Activated T-cell treated with anti-CD3 and anti-CD28 coated beads for 24 hours (primary cell): Measurements from ENCODE around the gene FILIP1L.

Experiments used
- DNase-seq: peaks from one replicate; pipeline ENCODE4 v3.0.0-alpha.2; 2020; ENCODE audit warnings: low read depth

Gene FILIP1L

GRCh38 chr3:100125161-100125938 is 11.0 kb upstream of the FILIP1L start:
- no peak for DNase-seq

GRCh38 chr3:100124201-100124761 is 10.0 kb upstream of the FILIP1L start:
- DNase-seq, result no peak

DNA sequence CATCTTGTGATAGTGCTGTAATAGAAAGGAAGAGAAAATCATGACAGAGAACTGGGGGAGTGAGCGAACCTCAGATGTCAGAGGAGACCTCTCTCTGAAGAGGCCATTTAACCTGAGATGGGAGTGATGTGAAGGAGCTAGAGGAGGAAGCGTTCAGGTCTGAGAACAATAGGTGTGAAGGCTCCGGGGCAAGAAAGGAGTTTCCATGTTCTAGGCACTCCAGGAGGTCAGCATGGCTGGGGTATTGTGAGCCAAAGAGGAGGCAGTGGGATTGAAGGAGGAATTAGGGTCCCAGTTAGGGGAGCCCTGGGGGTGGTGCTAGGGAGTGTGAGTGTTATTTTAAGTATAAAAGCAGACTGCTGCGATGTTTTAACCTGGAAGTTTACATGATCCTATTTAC is 8.8 kb upstream of the FILIP1L start:
- DNase-seq, result no peak

GRCh38 chr3:100122321-100122720 is 8.0 kb upstream of the FILIP1L start:
- no peak for DNase-seq

- DNase-seq, result no peak
Measured at GRCh38 chr3:100120693-100121092, 6.4 kb upstream of the FILIP1L start.

- no peak for DNase-seq
Measured at GRCh38 chr3:100120012-100120411, 5.7 kb upstream of the FILIP1L start.

GRCh38 chr3:100117093-100117492 is 2.8 kb upstream of the FILIP1L start:
- no peak for DNase-seq

DNA sequence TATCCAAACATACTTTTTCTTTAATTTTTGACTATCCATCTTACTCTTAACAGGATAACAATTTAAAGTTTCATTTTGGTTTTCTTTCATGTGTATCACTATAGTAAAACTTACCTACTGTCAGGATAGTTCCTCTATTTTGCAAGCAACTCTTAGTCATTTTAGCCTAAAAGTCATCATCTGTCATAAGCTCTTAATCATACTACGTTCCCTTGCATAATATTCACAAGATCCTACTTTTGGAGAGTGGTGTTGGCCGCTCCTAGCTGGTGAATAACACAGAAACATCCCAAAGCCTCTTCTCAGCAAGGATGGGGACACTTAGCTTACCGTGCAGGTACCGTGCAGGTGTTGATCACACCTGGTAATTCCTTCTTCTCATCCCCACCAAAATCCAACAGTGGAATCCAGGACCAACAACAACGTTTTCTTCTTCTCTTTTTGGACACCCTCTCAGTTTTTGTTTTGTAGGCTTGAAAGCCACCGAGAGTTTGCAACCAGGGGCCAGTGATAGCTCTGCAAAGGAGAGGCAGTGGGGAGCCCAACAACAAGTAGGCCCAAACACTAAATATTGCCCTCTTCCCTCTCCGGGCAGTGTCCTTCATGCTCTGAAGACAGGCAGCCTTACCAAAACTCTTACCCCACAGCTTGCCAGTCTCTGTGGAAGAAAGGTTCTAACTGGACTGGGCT is 433 bp downstream of the FILIP1L start:
- DNase-seq, result no peak

- no peak for DNase-seq
Measured at GRCh38 chr3:100111728-100112127, 2.6 kb downstream of the FILIP1L start.

GRCh38 chr3:100110162-100110561 is 4.1 kb downstream of the FILIP1L start:
- no peak for DNase-seq

DNA sequence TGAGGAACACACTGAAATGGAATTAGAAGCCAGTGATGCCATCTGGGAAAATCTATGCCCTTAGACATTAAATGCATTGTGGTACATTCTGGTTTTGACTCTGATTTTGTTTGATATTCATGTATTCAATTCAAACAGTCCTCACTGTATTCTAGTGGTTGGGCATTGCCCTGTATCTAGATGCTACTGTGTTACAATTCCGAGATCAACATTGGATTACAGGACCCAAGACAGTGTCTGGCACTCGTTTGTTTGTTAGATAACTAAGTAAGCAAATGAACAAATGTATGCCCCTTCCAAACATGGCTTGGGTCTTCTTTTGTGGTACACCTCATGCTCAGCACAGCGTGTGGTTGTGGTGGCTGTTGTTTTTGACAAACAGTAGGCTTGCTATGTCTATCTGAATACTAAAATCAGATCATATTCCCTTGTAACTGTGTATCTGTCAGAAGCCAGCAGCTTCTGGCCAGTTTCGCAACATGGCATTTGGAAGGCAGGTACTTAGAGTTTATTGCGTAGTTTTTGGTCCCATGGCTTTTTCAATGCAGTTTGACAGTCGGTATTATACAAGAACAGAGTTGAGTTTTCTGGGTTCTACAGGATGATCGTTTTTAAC is 5.7 kb downstream of the FILIP1L start:
- DNase-seq, result no peak

GRCh38 chr3:100107221-100107814 is 7.0 kb downstream of the FILIP1L start:
- no peak for DNase-seq

DNA sequence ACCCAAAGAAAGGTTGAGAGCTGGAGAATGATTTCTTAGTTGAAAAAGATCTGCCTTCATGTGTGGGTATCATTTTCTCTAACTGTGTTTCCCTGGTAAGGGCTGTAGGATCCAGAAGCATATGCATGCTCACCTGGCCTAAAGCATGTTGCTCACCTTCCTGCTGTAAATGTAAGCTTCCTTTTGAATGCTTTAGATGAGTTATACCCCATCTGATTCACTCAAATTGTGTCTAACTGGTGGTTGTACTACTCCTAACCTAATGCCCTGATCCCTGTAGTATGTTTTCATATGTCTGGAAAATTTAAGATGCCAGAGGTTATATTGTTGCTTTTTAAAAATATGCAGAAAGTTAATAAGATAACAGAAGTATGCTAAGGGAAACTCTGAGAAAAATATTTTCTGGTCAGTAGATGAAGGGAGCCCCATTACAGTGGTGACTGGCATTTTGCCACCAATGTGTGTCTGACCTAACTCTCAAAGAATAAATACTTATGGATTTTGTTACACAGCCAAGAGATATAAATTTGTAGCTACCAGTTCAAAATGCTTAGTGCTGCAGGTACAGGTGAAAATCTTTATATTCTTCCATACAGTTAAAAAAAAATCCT is 7.7 kb downstream of the FILIP1L start:
- no peak for DNase-seq

DNA sequence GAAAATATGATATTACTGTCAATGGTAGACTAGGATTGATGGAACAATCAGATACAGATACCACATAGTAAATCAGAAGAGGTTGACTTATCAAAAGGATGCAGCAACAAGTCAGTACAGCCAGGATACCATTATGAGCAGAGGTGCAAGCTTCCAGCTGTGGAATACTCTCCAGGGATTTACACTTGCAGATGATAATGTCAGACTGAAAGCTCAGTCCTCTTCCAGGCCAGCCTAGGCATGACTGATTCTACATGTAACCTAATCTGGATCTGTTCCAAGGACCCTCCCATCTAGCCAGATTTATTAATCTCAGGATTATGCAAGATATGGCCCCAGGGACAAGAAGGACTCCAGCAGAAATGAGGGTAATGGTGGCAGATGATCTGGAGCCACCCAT is 8.2 kb downstream of the FILIP1L start:
- no peak for DNase-seq

DNA sequence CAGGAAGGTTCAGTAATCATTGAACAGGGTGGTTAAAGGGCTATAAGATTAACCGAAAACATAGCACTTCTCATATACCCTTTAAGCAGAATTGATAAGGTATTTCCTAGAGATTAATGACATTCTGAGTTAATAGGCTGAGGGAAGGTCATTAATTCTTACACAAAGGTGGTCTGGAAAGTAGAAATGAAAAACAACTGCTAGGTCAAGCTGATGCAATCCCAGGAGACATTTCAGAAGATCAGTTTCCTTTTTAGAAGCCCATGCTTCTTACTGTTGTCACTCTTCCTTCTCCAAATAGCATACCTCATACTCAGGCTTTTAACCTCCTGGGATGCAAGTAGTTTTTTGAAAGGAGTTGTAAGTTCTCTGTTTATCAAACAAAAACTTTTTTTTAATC is 8.8 kb downstream of the FILIP1L start:
- no peak for DNase-seq

GRCh38 chr3:100104817-100105413 is 9.4 kb downstream of the FILIP1L start:
- DNase-seq, result no peak

- no peak for DNase-seq
Measured at GRCh38 chr3:100104442-100104798, 9.9 kb downstream of the FILIP1L start.

DNA sequence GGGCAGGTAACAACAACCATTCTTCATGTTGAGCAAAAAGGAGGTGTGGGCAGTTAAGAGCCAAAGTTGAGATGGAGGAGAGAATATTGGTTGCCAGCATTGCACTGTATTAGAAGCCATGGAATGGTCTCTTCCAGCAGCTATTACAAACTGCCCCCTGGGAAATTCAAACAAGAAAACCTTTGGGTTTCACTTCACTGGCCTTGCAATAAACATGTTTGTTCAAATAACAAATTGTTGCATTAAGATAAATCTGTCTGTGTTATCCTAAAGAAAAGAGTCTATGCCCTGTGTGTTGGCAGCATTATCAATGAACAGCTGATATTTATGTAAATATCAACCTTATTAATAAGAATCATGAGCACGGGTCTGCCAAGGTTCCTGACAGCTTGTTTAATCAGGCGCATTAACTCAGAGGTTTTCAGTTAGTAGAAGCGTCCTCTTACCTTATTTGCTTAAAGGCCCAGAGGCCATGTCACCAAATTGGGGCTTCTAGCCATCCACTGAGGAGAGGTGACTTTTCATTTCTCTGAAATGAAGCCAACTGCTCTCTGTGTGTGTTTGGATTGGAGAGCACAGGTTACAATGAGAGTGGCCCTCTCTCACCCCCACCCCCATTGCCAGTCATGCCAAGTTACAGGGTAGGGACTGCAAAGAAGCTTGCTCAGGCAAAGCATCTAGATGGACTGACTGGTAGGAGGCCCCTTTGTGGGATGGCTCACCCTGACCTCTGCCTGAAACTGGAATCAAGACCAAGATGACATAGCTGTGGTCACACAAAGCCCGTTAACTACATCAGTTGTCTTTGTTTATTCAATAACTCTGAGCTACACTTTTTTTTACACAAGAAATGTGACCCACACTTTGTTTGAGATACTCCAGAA is 10.5 kb downstream of the FILIP1L start:
- no peak for DNase-seq

DNA sequence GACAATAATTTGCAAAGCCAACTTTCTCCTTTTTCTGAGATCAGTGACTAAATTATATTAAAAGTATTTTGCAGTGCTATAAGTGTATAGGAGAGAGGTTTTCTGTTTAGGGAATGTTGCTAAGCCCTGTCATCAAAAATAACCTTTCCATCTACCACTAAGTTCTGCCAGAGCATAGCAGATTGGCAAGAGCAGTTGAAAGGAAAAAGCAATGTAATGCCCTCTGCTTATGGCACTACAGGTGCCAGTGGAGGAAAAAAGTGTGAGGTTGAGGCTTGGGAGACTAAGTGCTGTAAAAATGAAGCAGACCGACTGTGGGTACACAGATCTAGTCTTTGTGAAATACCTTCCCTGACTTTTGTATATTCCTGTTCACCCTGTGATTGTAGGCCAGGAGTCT is 11.5 kb downstream of the FILIP1L start:
- DNase-seq, result no peak

DNA sequence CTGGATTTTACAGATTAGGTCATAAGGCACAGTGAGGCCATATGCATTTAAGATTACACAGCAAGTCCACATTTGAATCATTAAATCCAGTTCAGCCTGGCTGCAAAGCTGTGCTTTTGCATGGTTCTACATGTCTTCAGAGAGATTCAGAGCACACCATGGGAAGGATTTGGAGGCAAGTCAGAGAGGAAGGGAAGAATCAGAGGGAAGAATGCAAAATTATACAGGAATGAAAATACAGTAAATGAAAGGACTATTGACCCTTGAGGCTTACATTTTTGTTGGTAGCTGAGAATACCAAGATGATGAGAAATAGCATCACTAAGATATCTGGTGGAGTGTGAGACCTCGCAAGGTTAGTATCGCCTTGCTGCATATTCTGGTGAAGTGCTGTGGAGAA is 13.9 kb downstream of the FILIP1L start:
- no peak for DNase-seq

- DNase-seq, result no peak
Measured at GRCh38 chr3:100099621-100100020, 14.7 kb downstream of the FILIP1L start.
